Measurements from ENCODE around the gene PARP15.

DNA sequence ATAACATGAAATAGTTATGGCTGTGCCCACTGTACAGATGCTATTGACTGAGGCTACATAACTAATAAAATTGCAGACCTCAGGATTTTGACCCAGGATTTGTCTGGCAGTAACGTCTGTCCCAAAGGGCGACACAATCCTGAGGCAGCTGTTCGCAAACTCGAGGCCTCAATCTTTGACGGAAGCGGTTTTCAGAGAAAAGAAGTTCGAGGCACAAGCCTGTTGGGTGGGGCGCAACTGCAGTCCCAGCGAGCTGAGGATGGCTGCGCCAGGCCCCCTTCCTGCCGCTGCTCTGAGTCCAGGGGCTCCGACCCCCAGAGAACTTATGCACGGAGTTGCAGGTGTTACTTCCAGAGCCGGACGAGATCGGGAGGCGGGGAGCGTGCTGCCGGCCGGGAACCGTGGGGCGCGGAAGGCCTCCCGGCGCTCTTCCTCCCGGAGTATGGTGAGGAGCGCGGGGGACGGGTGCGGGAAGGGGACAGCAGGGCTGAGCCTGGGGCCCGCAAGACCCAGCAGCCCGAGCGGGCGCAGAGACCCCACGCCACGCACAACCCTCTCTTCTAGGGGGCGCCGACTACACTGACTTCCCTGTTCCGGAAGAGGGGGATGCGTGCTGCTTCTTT lies at the start of gene PARP15:
- TF ChIP-seq CTCF (IDR thresholded peaks at IDR 0.05) (no peak), POLR2A (IDR thresholded peaks at IDR 0.05) (no peak)
